Omental fat pad (tissue), 4 donors: ENCODE data around the gene DHRS7B. TPM values are rescaled to one million over a fixed set of nuclear protein-coding genes. Genes with fewer than 3 reads are reported as not detected.

Source experiments
- ATAC-seq: fragments of 150-250 bp; one replicate; pipeline ENCODE4 v1.9.1; 2016; ENCODE audit warnings: mild to moderate bottlenecking, moderate library complexity; ENCODE audit not compliant: low FRiP score
- DNase-seq: peaks from one replicate; pipeline ENCODE4 v3.0.0-alpha.2; 2019; ENCODE audit warnings: low spot score
- total RNA-seq, 4 donors: library from RNA; depleted of rRNA; stranded (reverse); fragments of >200 nt; gene quantifications; one replicate each; pipeline ENCODE4 v1.1.0, GENCODE V29; 2016
- TF ChIP-seq, protein P1 (sequence below), 3 donors: fragments of 450-650 bp; IDR thresholded peaks; one replicate each; pipeline ENCODE4 v1.5.1; 2016 to 2017; ENCODE audit warnings: antibody characterized with exemption in 3 of 3, mild to moderate bottlenecking in 3 of 3, moderate library complexity in 2 of 3

DHRS7B gene
- total RNA-seq, 4 donors from 2014 or later: 33.6 to 55.6 (median 46.5) TPM

DNA sequence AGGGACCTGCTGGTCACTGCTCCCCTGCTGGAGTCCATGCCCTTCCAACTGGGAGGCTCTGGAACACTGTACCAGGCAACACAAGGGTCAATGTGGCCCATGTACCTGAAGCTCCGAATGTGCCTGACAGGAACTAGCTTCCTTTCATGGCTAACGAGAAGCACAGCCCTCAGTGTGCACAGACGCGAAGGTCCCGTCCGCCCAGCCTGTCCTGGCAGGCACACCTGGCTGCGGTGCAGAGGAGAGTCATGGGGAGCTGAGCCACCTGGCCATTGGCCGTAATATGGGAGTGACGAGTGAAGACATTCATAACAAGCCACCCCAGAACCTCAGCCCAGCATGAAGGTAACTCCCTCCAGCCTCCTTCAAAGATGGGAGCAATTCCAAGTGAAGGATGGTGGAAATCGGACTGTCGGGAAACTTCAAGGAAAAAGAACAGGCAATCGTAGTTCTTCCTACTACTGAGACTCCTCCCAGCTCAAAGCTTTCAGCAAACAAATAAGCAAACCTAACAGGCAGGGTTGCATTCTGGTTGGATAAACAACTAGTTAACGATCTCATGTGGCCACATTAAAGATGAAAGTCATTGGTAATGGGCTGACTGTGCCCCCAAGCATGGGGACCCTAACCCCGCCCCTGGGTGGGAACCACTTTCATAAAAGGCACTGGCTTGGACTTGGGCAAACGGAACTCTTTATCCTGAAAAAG is 74.0 kb downstream of the DHRS7B start:
- DNase-seq (no peak), ATAC-seq (no peak)
- TF ChIP-seq, protein P1, sequence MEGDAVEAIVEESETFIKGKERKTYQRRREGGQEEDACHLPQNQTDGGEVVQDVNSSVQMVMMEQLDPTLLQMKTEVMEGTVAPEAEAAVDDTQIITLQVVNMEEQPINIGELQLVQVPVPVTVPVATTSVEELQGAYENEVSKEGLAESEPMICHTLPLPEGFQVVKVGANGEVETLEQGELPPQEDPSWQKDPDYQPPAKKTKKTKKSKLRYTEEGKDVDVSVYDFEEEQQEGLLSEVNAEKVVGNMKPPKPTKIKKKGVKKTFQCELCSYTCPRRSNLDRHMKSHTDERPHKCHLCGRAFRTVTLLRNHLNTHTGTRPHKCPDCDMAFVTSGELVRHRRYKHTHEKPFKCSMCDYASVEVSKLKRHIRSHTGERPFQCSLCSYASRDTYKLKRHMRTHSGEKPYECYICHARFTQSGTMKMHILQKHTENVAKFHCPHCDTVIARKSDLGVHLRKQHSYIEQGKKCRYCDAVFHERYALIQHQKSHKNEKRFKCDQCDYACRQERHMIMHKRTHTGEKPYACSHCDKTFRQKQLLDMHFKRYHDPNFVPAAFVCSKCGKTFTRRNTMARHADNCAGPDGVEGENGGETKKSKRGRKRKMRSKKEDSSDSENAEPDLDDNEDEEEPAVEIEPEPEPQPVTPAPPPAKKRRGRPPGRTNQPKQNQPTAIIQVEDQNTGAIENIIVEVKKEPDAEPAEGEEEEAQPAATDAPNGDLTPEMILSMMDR (IDR thresholded peaks at IDR 0.05): no peak

DNA sequence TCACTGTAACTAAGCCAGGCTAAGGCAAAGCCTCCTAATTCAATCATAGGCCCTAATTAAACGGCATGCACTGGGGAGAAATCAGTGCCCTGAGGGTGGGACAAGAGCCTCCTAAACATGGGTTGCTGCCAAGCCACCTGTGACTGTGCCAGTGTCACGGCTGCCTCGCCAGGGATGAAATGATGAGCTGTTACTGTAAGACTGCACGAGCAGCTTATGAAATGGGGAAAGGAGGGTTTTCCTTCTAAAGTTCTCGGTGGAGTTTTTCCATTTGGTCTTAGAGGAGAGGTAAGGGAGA is 74.5 kb downstream of the DHRS7B start:
- TF ChIP-seq, protein P1 (IDR thresholded peaks at IDR 0.05): no peak
- no peak for DNase-seq
- no peak for ATAC-seq

DNA sequence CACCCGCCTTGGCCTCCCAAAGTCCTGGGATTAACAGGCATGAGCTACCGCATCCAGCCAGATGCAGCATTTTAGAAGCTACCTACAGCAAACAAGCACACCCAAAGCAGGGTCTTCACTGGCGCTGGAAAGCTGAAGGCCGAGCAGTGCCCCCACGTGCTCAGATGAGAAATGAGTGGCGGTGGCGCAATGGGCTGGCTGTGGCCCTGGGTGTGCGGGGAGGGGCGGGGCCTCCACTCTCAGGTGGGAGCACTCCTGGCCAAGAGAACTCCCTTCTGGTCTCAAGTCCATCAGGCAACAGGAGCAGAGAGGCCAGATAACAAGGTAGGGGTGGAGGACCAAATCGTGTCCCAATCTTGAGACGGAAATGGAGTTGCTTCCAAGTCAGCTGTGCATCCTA is 75.1 kb downstream of the DHRS7B start:
- TF ChIP-seq, protein P1 (IDR thresholded peaks at IDR 0.05): no peak
- DNase-seq (no peak), ATAC-seq (no peak)

DNA sequence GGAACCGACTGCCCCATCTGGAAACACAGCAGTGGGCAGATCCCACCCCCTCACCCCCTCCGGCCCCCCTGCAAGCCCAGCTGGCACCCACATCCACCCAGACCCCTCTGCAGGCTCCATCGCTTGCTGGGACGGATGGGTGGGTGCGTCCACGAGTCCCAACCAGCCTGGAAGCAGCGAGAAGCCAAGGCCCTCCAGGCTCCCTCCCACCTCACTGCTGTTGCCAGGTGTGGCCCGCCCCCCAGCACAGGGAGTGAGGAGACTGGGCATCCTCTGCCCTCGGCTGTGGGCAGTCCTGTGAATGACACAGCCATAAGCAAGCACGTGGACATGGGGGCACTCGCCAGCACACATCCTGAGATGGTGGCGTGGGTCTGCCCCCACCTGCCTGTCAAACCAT is 75.7 kb downstream of the DHRS7B start:
- DNase-seq: no peak
- ATAC-seq: no peak
- TF ChIP-seq, protein P1 (IDR thresholded peaks at IDR 0.05): no peak

DNA sequence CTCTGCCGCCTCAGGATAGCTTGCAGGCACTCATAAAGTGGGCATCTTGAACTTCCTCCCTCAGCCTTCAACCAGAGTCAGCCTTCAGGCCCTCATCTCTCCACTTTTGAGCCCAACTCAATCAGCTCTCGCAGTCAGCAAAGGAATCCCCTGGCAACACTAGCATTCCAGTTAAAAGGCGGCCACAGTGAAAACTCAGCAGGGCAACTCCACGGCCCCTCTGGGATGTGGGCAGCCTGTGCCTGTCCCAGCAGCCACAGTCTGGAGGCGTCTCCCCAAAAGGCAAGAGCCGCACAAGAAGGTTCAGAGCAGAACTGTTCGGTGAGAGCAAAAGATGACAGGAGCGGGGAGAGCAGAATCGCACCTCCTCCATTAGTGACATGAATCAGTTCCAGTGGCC is 78.2 kb downstream of the DHRS7B start:
- DNase-seq: no peak

DNA sequence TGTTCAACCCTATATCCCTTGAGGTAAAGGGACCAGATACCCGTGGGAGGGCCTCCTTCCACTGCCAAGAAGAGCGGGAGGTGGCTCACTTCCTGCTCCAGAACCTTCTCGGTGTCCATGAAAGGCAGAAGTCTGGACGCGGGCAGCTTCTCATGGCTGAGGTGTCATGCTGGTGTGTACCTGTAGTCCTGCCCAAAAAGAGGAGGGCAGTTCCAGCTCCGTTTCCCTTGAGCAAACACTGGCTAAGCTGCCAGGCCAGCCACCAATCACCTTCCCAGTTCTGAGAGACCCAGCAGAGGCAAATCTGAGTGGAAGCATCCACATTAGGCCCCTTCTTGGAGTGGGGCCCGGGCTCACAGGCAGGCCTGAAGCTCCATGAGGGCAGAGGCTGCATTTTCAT is 81.6 kb downstream of the DHRS7B start:
- no peak for ATAC-seq
- TF ChIP-seq, protein P1 (IDR thresholded peaks at IDR 0.05): no peak
- DNase-seq: no peak

More for the DNA sequence above, 78.2 kb downstream of the DHRS7B start:
- TF ChIP-seq, protein P1 (IDR thresholded peaks at IDR 0.05): no peak
- no peak for ATAC-seq

DNA sequence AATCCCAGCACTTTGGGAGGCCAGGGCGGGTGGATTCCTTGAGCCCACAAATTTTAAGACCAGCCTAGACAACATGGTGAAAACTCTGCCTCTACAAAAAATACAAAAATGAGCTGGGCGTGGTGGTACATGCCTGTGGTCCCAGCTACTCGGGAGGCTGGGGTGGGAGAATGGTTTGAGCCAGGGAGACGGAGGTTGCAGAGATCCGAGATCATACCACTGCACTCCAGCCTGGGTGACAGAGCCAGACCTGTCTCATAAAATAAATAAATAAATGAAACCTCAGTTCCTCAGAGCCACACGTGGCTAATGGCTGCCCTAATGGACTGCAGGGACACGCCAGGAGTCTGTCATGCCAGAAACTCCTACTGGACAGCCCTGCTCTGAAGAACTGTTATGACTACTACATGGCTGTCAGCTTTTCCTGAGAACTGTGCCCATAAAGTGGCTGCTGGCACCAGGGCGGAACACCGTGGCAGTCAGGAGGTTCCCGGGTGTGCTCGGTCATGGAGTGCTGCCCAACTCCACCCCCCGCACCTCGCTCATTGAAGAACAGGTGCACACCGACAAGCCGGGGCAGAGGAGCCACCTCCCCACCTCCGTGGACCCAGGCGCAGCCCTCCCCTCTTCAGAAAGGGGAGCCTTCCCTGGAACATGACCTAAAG is 82.9 kb downstream of the DHRS7B start:
- TF ChIP-seq, protein P1 (IDR thresholded peaks at IDR 0.05): no peak
- ATAC-seq (no peak), DNase-seq (no peak)
